Measurements from ENCODE around the gene TMEM258.

Gene TMEM258

GRCh38 chr11:61838921-61839320, 46.5 kb upstream of the TMEM258 start (continued):
- TF ChIP-seq ZFP37 (tag by site-specific recombination; IDR thresholded peaks at IDR 0.05), result no peak

GRCh38 chr11:61838501-61838900, 46.1 kb upstream of the TMEM258 start:
- peaks cover 8 to 21% of the 10 kb centered on the region in 2 experiments; a peak in 2 of 3 replicates for H3K36me3 ChIP-seq (ENCODE audit: control insufficient read depth in 2 of 2, insufficient read depth in 1 of 2, low read length in 2 of 2)
- no peaks in the 10 kb centered on the region for H3K4me1 ChIP-seq (ENCODE audit: control insufficient read depth, insufficient read depth, low read length)
- no peak overlapping the region for H3K4me3 ChIP-seq (ENCODE audit: low read depth, low read length)
- no peak for TF ChIP-seq ZBTB26 (tag by site-specific recombination; optimal IDR thresholded peaks at IDR 0.05)
- no peak for TF ChIP-seq ZNF133 (tag by site-specific recombination; IDR thresholded peaks at IDR 0.05)
- TF ChIP-seq ZNF274 (IDR thresholded peaks at IDR 0.05; ENCODE audit: low read length), result no peak
- no peak for TF ChIP-seq ZNF274 (tag by site-specific recombination; IDR thresholded peaks at IDR 0.05; ENCODE audit: borderline replicate concordance)
- TF ChIP-seq GLI2 (tag by site-specific recombination; IDR thresholded peaks at IDR 0.05; ENCODE audit: borderline replicate concordance, low read depth), result no peak
- TF ChIP-seq ZFP69B (tag by site-specific recombination; IDR thresholded peaks at IDR 0.05), result no peak
- no peaks in the 10 kb centered on the region for H3K9me3 ChIP-seq (ENCODE audit: control insufficient read depth, insufficient read depth, low read depth, low read length)
- ChIA-PET CTCF (no interaction called here), POLR2A (interaction anchor here (0.7 kb wide), 1 partner anchor 9 kb away, joined by 3 read pairs; no protein-coding TSS in a partner anchor)
- no peak overlapping the region for H3K27ac ChIP-seq (ENCODE audit: extremely low read depth, low read depth, low read length)

- H3K4me1 ChIP-seq (ENCODE audit: control insufficient read depth, insufficient read depth, low read length), result no peaks in the 10 kb centered on the region
- no peak overlapping the region for H3K27ac ChIP-seq (ENCODE audit: extremely low read depth, low read depth, low read length)
- H3K36me3 ChIP-seq (ENCODE audit: control insufficient read depth in 2 of 2, insufficient read depth in 1 of 2, low read length in 2 of 2), result peaks cover 5 to 19% of the 10 kb centered on the region in 2 experiments; a peak in 2 of 3 replicates
- no peaks in the 10 kb centered on the region for H3K9me3 ChIP-seq (ENCODE audit: control insufficient read depth, insufficient read depth, low read depth, low read length)
- TF ChIP-seq ZNF112 (tag by site-specific recombination; IDR thresholded peaks at IDR 0.05), result no peak
- ChIA-PET POLR2A (interaction anchor here (0.6 kb wide), 1 partner anchor 115 kb away, joined by 3 read pairs; no protein-coding TSS in a partner anchor), CTCF (interaction anchor here (0.6 kb wide), 1 partner anchor 9 kb away, joined by 3 read pairs; the partner anchor contains the start of gene FADS2)
- H3K4me3 ChIP-seq (ENCODE audit: low read depth, low read length), result no peak overlapping the region
These were observed 45.1 kb upstream of the TMEM258 start for GRCh38 chr11:61837411-61838005.

- H3K36me3 ChIP-seq (ENCODE audit: control insufficient read depth in 2 of 2, insufficient read depth in 1 of 2, low read length in 2 of 2), result peaks cover 3 to 13% of the 10 kb centered on the region in 2 experiments; a peak in 2 of 3 replicates
- no peaks in the 10 kb centered on the region for H3K9me3 ChIP-seq (ENCODE audit: control insufficient read depth, insufficient read depth, low read depth, low read length)
- no peak overlapping the region for H3K4me3 ChIP-seq (ENCODE audit: low read depth, low read length)
- TF ChIP-seq ZNF121 (tag by site-specific recombination; IDR thresholded peaks at IDR 0.05), result 0 out of 2 replicates have a peak, but pooled peaks have one; percentile 50
- no peak for TF ChIP-seq ZNF561 (tag by site-specific recombination; IDR thresholded peaks at IDR 0.05; ENCODE audit: borderline replicate concordance)
- no peaks in the 10 kb centered on the region for H3K4me1 ChIP-seq (ENCODE audit: control insufficient read depth, insufficient read depth, low read length)
- ChIA-PET CTCF (interaction anchor here (0.7 to 1.0 kb wide), 2 partner anchors 18 to 35 kb away, joined by 3 to 5 read pairs; no protein-coding TSS in a partner anchor), POLR2A (no interaction called here)
- H3K27ac ChIP-seq (ENCODE audit: extremely low read depth, low read depth, low read length), result no peak overlapping the region
These were observed 43.8 kb upstream of the TMEM258 start for GRCh38 chr11:61836193-61836592.

- peaks cover 8% of the 10 kb centered on the region; the same call in 1 of the 2 replicates for H3K4me1 ChIP-seq (ENCODE audit: control insufficient read depth, insufficient read depth, low read length)
- TF ChIP-seq KLF1 (tag by site-specific recombination; IDR thresholded peaks at IDR 0.05), result 0 out of 2 replicates have a peak, but pooled peaks have one; percentile 8
- peak; percentile 63; the same call in 1 of the 2 replicates for TF ChIP-seq ZBTB48 (tag by site-specific recombination; IDR thresholded peaks at IDR 0.05)
- no peak for TF ChIP-seq ZNF138 (tag by site-specific recombination; IDR thresholded peaks at IDR 0.05; ENCODE audit: borderline replicate concordance)
- peak; percentile 30; the same call in 1 of the 2 replicates for TF ChIP-seq GLIS1 (tag by site-specific recombination; IDR thresholded peaks at IDR 0.05)
- TF ChIP-seq PATZ1 (tag by site-specific recombination; IDR thresholded peaks at IDR 0.05), result no peak
- POLR2A ChIA-PET, result interaction anchor here (0.6 kb wide), 1 partner anchor 258 kb away, joined by 3 read pairs; no protein-coding TSS in a partner anchor
- H3K27ac ChIP-seq (ENCODE audit: extremely low read depth, low read depth, low read length), result peak overlapping the region; percentile 11
- no peak overlapping the region for H3K4me3 ChIP-seq (ENCODE audit: low read depth, low read length)
- no peaks in the 10 kb centered on the region for H3K9me3 ChIP-seq (ENCODE audit: control insufficient read depth, insufficient read depth, low read depth, low read length)
- CTCF ChIA-PET, result interaction anchor here (0.6 to 1.3 kb wide), 2 partner anchors 37 to 313 kb away, joined by 3 read pairs; no protein-coding TSS in a partner anchor
- H3K36me3 ChIP-seq (ENCODE audit: control insufficient read depth in 2 of 2, insufficient read depth in 1 of 2, low read length in 2 of 2), result no peaks in the 10 kb centered on the region; a peak in 1 of 3 replicates
These were observed 42.1 kb upstream of the TMEM258 start for GRCh38 chr11:61834278-61835048.

Measured in HEK293 (cell line).